Activated T-cell treated with anti-CD3 and anti-CD28 coated beads, Interleukin-2, amount 50 U/mL, for 24 hours (primary cell): ENCODE measurements around the gene TXNRD1.

Source experiments
- DNase-seq: peaks from one replicate; pipeline ENCODE4 v3.0.0-alpha.2; 2020
- H3K27ac Mint-ChIP-seq: 2 replicates; pipeline ENCODE4 v1.8.0; 2020; ENCODE audit warnings: mild to moderate bottlenecking, mixed read lengths
- H3K27me3 Mint-ChIP-seq: 2 replicates; pipeline ENCODE4 v1.8.0; 2020; ENCODE audit warnings: mixed read lengths
- H3K36me3 Mint-ChIP-seq: 2 replicates; pipeline ENCODE4 v1.8.0; 2020; ENCODE audit warnings: low read depth, mixed read lengths
- H3K4me1 Mint-ChIP-seq: 2 replicates; pipeline ENCODE4 v1.8.0; 2020; ENCODE audit warnings: low read depth, mixed read lengths
- H3K4me3 Mint-ChIP-seq: 2 replicates; pipeline ENCODE4 v1.8.0; 2020; ENCODE audit warnings: mild to moderate bottlenecking, moderate library complexity, mixed read lengths
- H3K9me3 Mint-ChIP-seq: 2 replicates; pipeline ENCODE4 v1.8.0; 2020; ENCODE audit warnings: mixed read lengths

TXNRD1 gene

DNA sequence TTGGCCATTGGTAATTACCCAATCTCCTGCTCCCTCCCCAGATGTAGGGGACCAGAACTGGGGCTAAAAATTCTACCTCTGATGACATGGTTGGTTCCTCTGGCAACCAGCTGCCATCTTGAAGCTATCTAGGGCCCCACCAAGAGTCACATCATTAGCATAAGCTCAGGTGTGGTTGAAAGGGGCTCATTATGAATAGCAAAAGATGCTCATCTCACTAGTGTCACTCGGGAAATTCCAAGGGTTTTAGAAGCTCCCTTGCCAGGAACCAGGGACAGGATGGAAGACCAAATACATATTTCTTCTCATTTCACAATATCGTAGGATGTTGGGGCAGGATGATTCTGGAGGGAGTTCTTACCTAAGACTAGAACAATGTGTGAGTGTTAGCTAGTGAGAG lies 126.6 kb downstream of the TXNRD1 start:
- no peak for DNase-seq
- H3K9me3 Mint-ChIP-seq, result no peaks in the 10 kb centered on the region
- H3K27ac Mint-ChIP-seq, result no peak overlapping the region
- H3K36me3 Mint-ChIP-seq, result peaks cover 90% of the 10 kb centered on the region
- no peak overlapping the region for H3K4me3 Mint-ChIP-seq
- peaks cover 2% of the 10 kb centered on the region for H3K4me1 Mint-ChIP-seq
- H3K27me3 Mint-ChIP-seq, result no peaks in the 10 kb centered on the region

GRCh38 chr12:104342635-104343249 lies 127.2 kb downstream of the TXNRD1 start:
- Mint-ChIP-seq H3K9me3 (no peaks in the 10 kb centered on the region), H3K4me3 (no peak overlapping the region), H3K4me1 (peaks cover 2% of the 10 kb centered on the region), H3K27me3 (no peaks in the 10 kb centered on the region), H3K36me3 (peaks cover 93% of the 10 kb centered on the region), H3K27ac (peak overlapping the region; percentile 4)
- no peak for DNase-seq

DNA sequence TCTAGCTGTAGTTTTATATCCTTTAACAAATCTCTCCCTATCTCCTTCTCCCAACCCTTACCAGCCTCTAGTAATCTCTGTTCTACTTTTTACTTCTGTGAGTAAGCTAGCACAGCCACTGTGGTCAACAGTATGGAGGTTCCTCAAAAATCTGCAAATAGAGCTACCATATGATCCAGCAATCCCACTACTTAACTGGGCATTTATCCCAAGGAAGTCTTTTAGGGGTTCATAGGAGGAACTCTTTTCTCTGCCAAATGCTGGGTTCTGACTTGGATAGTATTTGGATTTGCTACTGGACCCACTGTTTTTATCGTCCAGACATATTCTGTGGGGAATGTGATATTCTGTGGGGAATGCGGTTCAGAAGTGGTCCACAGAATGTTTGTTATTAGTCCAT lies 129.1 kb downstream of the TXNRD1 start:
- Mint-ChIP-seq H3K4me3 (no peak overlapping the region), H3K4me1 (peaks cover 2% of the 10 kb centered on the region), H3K36me3 (peaks cover 94% of the 10 kb centered on the region), H3K9me3 (no peaks in the 10 kb centered on the region), H3K27me3 (no peaks in the 10 kb centered on the region), H3K27ac (peak overlapping the region; percentile 15)
- no peak for DNase-seq

DNA sequence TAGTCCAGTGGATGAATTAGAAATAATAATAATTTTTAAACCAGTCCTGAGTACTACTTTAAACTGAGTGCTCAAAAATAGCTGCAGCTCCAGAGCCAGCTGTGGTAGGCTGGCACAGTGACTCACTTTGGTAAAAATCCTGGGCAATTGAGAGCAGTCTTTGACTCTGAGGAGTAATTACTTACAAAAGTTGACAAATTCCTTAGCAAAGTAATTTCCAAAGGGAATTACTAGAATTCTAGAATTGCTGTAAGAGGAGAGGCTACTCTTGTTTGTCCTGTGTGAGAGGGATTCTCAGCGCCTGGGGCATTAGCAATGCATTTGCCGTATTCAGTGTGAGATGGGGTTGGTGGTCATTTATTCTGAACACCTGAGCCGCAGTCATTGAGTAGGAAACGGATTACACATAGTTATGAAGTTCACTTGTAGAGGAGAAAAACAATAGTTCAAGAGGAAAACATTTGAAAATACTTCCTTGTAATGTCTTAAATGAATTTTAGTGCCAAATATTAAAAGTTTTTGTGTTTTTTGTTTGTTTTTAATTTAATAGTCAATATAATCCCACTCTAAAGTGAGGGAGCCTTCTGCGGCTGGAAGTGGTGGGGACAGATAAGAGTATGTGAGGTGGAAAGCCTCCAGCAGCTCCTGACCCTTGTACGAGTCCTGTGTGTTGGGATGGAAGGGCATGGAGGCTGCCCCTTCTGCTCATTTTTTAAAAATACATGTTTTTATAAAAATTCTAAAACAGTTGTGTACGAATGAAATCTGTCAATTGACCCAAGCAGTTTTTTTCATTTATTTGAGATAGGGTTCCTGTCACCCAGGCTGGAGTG lies 129.9 kb downstream of the TXNRD1 start:
- Mint-ChIP-seq H3K27me3 (no peaks in the 10 kb centered on the region), H3K9me3 (no peaks in the 10 kb centered on the region), H3K36me3 (peaks cover 94% of the 10 kb centered on the region), H3K4me1 (peaks cover 2% of the 10 kb centered on the region), H3K4me3 (no peak overlapping the region), H3K27ac (no peak overlapping the region)
- DNase-seq, result no peak

- DNase-seq, result no peak
- H3K4me1 Mint-ChIP-seq, result peaks cover 2% of the 10 kb centered on the region
- no peak overlapping the region for H3K4me3 Mint-ChIP-seq
- no peak overlapping the region for H3K27ac Mint-ChIP-seq
- peaks cover 91% of the 10 kb centered on the region for H3K36me3 Mint-ChIP-seq
- H3K27me3 Mint-ChIP-seq, result no peaks in the 10 kb centered on the region
- H3K9me3 Mint-ChIP-seq, result no peaks in the 10 kb centered on the region
These were observed 131.9 kb downstream of the TXNRD1 start for GRCh38 chr12:104347374-104348075.

DNA sequence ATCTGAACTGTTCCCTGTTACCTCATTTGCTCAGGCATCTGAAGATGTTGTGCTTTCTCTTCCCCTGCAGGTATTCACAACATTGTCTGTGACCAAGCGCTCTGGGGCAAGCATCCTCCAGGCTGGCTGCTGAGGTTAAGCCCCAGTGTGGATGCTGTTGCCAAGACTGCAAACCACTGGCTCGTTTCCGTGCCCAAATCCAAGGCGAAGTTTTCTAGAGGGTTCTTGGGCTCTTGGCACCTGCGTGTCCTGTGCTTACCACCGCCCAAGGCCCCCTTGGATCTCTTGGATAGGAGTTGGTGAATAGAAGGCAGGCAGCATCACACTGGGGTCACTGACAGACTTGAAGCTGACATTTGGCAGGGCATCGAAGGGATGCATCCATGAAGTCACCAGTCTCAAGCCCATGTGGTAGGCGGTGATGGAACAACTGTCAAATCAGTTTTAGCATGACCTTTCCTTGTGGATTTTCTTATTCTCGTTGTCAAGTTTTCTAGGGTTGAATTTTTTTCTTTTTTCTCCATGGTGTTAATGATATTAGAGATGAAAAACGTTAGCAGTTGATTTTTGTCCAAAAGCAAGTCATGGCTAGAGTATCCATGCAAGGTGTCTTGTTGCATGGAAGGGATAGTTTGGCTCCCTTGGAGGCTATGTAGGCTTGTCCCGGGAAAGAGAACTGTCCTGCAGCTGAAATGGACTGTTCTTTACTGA lies 132.9 kb downstream of the TXNRD1 start:
- Mint-ChIP-seq H3K9me3 (no peaks in the 10 kb centered on the region), H3K27me3 (no peaks in the 10 kb centered on the region), H3K27ac (peak overlapping the region; percentile 48), H3K36me3 (peaks cover 90% of the 10 kb centered on the region), H3K4me3 (no peak overlapping the region), H3K4me1 (no peaks in the 10 kb centered on the region)
- no peak for DNase-seq

DNA sequence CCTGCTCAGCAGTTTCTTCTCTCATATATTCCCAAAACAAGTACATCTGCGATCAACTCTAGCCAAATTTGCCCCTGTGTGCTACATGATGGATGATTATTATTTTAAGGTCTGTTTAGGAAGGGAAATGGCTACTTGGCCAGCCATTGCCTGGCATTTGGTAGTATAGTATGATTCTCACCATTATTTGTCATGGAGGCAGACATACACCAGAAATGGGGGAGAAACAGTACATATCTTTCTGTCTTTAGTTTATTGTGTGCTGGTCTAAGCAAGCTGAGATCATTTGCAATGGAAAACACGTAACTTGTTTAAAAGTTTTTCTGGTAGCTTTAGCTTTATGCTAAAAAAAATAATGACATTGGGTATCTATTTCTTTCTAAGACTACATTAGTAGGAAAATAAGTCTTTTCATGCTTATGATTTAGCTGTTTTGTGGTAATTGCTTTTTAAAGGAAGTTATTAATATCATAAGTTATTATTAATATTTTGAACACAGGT lies 133.5 kb downstream of the TXNRD1 start:
- peak overlapping the region; percentile 48 for H3K27ac Mint-ChIP-seq
- no peaks in the 10 kb centered on the region for H3K9me3 Mint-ChIP-seq
- no peaks in the 10 kb centered on the region for H3K27me3 Mint-ChIP-seq

GRCh38 chr12:104350211-104351056 lies 134.9 kb downstream of the TXNRD1 start:
- Mint-ChIP-seq H3K36me3 (peaks cover 78% of the 10 kb centered on the region), H3K27me3 (no peaks in the 10 kb centered on the region), H3K9me3 (no peaks in the 10 kb centered on the region), H3K4me3 (no peak overlapping the region), H3K4me1 (no peaks in the 10 kb centered on the region), H3K27ac (peak overlapping the region; percentile 18)
- no peak for DNase-seq

More for the DNA sequence above, 133.5 kb downstream of the TXNRD1 start:
- Mint-ChIP-seq H3K4me3 (no peak overlapping the region), H3K4me1 (no peaks in the 10 kb centered on the region), H3K36me3 (peaks cover 86% of the 10 kb centered on the region)
- no peak for DNase-seq

DNA sequence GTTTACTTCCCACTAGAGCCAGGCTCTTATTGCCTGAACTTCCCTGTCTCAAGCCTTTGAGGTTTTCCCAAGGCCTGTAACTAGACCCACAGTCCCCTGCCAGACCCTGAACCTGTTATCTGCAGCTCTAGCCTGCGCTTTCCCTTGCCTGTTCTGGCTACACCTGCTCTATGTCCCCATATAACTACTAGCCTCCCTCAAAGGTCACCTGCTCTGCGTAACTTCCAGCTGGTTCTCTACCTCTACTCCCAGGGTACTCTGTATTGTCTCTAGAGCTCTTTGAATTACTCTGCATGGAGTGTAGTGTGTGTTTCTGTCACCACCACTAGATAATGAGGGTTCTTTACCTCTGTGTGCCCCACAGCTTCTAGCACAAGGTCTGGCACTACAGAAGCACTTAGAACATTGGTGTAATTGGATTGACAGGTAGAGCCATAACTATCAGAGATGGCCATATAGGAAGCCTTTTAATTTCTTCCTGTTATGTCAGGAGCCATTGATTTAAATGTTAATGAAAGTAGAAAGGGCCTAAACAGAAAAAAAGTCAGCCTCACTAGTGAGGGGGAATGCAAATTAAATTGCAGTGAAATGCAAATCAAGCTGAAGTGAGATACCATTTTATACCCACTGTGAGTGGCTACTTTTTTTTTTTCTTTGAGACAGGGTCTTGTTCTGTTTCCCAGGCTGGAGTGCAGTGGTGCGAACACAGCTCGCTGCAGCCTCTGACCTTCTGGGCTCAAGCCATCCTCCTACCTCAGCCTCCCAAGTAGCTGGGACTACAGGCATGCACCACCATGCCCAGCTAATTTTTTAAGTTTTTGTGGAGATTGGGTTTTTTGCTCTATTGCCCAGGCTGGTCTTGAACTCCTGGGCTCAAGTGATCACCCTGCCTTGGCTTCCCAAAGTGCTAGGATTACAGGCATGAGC lies 135.7 kb downstream of the TXNRD1 start:
- DNase-seq, result no peak
- H3K9me3 Mint-ChIP-seq, result no peaks in the 10 kb centered on the region
- H3K4me3 Mint-ChIP-seq, result no peak overlapping the region
- H3K36me3 Mint-ChIP-seq, result peaks cover 71% of the 10 kb centered on the region
- peak overlapping the region; percentile 18 for H3K27ac Mint-ChIP-seq
- H3K4me1 Mint-ChIP-seq, result peaks cover 1% of the 10 kb centered on the region
- no peaks in the 10 kb centered on the region for H3K27me3 Mint-ChIP-seq

DNA sequence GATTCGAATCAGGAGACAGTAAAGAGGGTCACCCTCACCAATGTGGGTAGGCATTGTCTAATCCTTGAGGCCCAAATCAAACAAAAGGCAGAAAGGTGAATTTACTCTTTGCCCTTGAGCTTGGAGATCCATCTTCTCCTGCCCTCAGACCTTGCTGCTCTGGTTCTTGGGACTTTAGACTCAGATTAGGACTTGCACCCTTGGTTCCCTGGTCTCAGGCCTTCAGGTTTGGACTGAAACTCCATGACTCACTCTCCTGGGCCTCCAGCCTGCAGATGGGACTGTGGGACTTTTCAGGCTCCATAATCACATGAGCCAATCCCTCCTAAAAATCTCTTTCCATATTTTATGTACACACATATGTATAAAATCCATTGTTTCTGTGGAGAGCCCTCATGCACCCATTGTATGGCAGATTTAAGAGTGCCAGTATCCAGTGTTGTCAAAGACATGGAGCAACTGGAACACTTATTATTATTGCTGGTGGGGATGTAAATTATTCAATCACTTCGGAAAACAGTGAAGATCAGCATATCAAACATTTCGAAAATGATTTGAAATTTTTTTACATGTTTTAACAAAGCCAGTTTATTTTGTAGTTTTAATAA lies 136.6 kb downstream of the TXNRD1 start:
- Mint-ChIP-seq H3K36me3 (peaks cover 65% of the 10 kb centered on the region), H3K27ac (peak overlapping the region; percentile 40), H3K9me3 (no peaks in the 10 kb centered on the region), H3K4me3 (no peak overlapping the region), H3K4me1 (peaks cover 9% of the 10 kb centered on the region), H3K27me3 (no peaks in the 10 kb centered on the region)
- no peak for DNase-seq

DNA sequence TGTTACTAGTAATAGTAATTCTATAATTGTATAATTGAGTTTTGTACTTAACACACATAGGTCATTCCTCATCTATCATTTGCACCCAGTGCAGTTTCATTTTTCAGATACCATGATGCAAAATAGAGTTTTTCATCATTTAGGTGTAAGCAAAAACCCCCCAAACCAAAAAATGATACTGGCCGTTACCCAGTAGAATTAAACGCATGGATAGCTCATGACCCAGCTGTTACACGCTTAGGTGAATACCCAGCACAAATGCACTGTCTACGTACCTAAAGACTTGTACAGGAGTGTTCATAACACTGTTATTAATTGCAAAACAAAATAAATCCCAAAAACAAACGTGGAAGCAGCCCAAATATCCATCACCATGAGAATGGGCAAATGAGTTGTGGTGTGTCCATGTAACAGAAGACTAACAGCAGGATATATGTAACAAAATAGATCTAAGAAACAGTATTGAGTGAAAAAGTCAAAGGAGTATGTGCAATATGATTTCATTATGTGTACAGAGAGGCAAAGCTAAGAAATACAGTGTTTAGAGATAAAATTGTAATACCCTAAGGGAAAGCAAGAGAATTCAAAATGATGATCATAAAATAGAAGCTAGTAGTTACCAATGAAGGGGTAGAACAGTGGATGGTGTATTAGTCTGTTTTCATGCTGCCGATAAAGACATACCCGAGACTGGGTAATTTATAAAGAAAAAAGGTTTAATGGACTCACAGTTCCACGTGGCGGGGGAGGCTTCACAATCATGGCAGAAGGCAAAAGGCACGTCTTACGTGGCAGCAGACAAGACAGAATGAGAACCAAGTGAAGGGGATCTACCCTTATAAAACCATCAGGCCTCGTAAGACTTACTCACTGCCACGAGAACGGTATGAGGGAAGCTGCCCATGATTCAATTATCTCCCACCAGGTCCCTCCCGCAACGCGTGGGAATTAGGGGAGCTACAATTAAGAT lies 137.7 kb downstream of the TXNRD1 start:
- H3K36me3 Mint-ChIP-seq, result peaks cover 55% of the 10 kb centered on the region
- H3K27ac Mint-ChIP-seq, result no peak overlapping the region
- H3K9me3 Mint-ChIP-seq, result no peaks in the 10 kb centered on the region
- no peaks in the 10 kb centered on the region for H3K27me3 Mint-ChIP-seq
- no peak overlapping the region for H3K4me3 Mint-ChIP-seq
- peaks cover 16% of the 10 kb centered on the region for H3K4me1 Mint-ChIP-seq
- DNase-seq, result no peak
